Germinal center (tissue), 1 donor: ENCODE measurements around the gene RASD1.
A peak's percentile ranks its signal among the peaks of the same experiment; 100 is the strongest.
"Not testable (repeated sequence)": the region's sequence is repeated elsewhere in the genome, so short reads cannot be mapped to it uniquely, and the experiment has no call there.

Experiments used
- DNase-seq: peaks from one replicate; pipeline ENCODE4 v3.0.0; 2012; ENCODE audit warnings: mixed read lengths, low spot score

RASD1 gene

GRCh38 chr17:17497065-17497844, 1.1 kb upstream of the RASD1 start:
- no peak for DNase-seq

- no peak for DNase-seq
These were observed 533 bp downstream of the RASD1 start for GRCh38 chr17:17495536-17496188.

- no peak for DNase-seq
These were observed 1.2 kb downstream of the RASD1 start for GRCh38 chr17:17494870-17495535.

GRCh38 chr17:17494499-17494869, 1.7 kb downstream of the RASD1 start:
- no peak for DNase-seq

- no peak for DNase-seq
These were observed 2.2 kb downstream of the RASD1 start for GRCh38 chr17:17493986-17494466.

- no peak for DNase-seq
These were observed 2.8 kb downstream of the RASD1 start for GRCh38 chr17:17493249-17493985.

GRCh38 chr17:17492571-17492970, 3.6 kb downstream of the RASD1 start:
- DNase-seq, result no peak

- DNase-seq, result no peak
These were observed 4.1 kb downstream of the RASD1 start for GRCh38 chr17:17492085-17492484.

- DNase-seq, result no peak
These were observed 4.6 kb downstream of the RASD1 start for GRCh38 chr17:17491546-17491988.

- no peak for DNase-seq
These were observed 5.1 kb downstream of the RASD1 start for GRCh38 chr17:17491031-17491471.

GRCh38 chr17:17487998-17488397, 8.2 kb downstream of the RASD1 start:
- no peak for DNase-seq

- not testable (repeated sequence) for DNase-seq
These were observed 9.8 kb downstream of the RASD1 start for GRCh38 chr17:17486416-17486815.

- no peak for DNase-seq
These were observed 10.8 kb downstream of the RASD1 start for GRCh38 chr17:17485420-17485819.

GRCh38 chr17:17484451-17484899, 11.7 kb downstream of the RASD1 start:
- no peak for DNase-seq

GRCh38 chr17:17481860-17482259, 14.3 kb downstream of the RASD1 start:
- DNase-seq, result no peak

- no peak for DNase-seq
These were observed 15.5 kb downstream of the RASD1 start for GRCh38 chr17:17480593-17481148.

- no peak for DNase-seq
These were observed 17.0 kb downstream of the RASD1 start for GRCh38 chr17:17479209-17479608.

GRCh38 chr17:17476865-17477467, 19.2 kb downstream of the RASD1 start, which contains the start of gene MED9:
Gene MED9 (plus strand): TSS chr17:17477000. CDS start chr17:17477042, 42 bp downstream.
- peak; percentile 97 for DNase-seq

- no peak for DNase-seq
These were observed 21.9 kb downstream of the RASD1 start for GRCh38 chr17:17474341-17474740.

- DNase-seq, result no peak
These were observed 23.8 kb downstream of the RASD1 start for GRCh38 chr17:17472333-17472920.

- DNase-seq, result no peak
These were observed 26.2 kb downstream of the RASD1 start for GRCh38 chr17:17469996-17470395.
